ENCODE results near the gene ZNF384.

Gene ZNF384

DNA sequence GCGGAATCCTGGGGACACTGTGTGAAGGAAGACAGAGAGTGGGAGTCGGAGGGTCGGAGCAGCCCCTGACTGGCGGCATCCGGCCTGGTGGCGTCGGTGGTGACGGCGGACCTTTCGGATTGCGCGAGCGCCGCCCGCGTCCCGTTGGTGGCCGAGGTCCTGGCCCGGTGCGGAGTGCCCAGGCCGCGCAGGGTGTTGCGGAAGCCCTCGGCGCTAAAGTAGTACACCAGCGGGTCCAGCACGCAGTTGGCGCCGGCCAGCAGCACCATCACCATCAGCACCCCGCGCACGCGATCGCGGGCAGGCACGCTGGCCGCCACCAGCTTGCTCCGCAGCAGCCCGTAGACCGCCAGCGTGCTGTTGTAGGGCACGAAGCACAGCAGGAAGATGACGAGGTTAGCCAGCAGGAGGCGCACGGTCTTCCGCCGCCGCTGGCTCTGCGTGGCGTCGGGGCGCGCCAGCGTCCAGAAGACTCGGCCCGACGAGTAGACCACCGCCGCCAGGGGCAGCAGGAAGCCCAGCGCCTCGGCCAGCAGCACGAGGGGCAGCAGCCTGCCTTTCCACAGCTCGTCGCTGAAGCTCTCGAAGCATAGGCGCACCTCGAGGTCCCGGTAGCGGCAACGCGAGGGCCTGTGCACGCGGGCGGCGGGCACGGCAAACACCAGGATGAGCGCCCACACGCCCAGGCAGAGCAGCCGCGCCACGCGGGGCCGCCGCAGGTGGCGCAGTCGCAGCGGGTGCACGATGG lies 68.9 kb downstream of the ZNF384 start:
- no peak for DNase-seq

DNA sequence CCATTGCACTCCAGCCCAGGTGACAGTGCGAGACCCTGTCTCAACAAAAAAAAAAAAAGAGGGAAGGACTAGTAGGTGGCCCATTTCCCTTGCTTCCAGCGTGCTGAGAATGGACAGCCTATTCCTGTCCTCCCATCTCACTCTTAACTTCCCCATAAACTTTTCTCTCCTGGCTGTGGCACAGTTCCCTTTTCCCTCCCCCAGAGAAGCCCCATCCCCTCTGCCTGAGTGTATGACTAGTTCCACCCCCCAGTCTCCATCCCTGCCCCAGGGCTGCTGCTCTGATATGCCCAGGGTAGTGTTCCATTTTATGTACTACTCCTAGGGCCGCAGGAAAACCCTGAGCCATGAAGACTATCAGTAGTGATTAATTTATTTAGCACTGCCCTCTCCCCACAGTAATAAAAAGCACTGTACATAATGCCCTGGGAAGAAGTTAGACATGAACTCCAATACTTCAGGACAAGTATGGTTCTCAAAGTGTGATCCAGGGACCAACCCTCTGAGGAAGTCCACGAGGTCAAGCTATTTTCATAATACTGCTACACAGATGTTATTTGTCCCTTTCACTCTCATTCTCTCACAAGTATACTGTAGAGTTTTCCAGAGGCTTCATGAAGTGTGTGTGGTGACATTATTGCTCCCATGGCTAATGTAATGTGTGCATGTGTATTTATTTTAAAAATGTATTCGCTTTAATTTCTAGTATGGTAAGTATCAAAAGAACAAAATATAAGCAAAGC lies 70.5 kb downstream of the ZNF384 start:
- DNase-seq: no peak

Data from NCI-H526 (cell line).